Adrenal gland (tissue), 12 donors: ENCODE results near the gene SIK1. TPM values are rescaled to one million over a fixed set of nuclear protein-coding genes. Genes with fewer than 3 reads are reported as not detected.
A peak's percentile ranks its signal among the peaks of the same experiment; 100 is the strongest.
"Not testable (repeated sequence)": the region's sequence is repeated elsewhere in the genome, so short reads cannot be mapped to it uniquely, and the experiment has no call there.

ENCODE experiments used
- DNase-seq, 7 donors: peaks; one replicate each; pipeline ENCODE4 v3.0.0-alpha.2; 2019 to 2020
- H3K27ac ChIP-seq, 5 donors: fragments of 200-600 bp; sonication (generic) in 4 of 5; 1 replicate in 3 of 5; 2 replicates in 2 of 5; pipeline versions ENCODE4 v1.5.1 to v1.8.0; 2016 to 2020; ENCODE audit warnings: mild to moderate bottlenecking in 1 of 5
- H3K27me3 ChIP-seq: fragments of 200-600 bp; 2 replicates; pipeline ENCODE4 v1.8.0; 2021
- H3K36me3 ChIP-seq, 2 donors: fragments of 200-600 bp; replicated peaks in 1 of 2; 1 replicate in 1 of 2; 2 replicates in 1 of 2; pipeline versions ENCODE4 v1.5.1 to v1.8.0; 2018 to 2022
- H3K4me1 ChIP-seq, 2 donors: fragments of 200-600 bp; replicated peaks in 1 of 2; 1 replicate in 1 of 2; 2 replicates in 1 of 2; pipeline versions ENCODE4 v1.5.1 to v1.8.0; 2018 to 2021
- H3K4me3 ChIP-seq, 4 donors: fragments of 200-600 bp; sonication (generic) in 3 of 4; one replicate each; pipeline ENCODE4 v1.5.1; 2016 to 2018
- H3K9me3 ChIP-seq, 3 donors: fragments of 200-600 bp; sonication (generic) in 1 of 3; replicated peaks in 1 of 3; 1 replicate in 2 of 3; 2 replicates in 1 of 3; pipeline versions ENCODE4 v1.5.1 to v1.8.0; 2016 to 2021
- WGBS, 4 donors: extraction: QIAGEN DNeasy Blood & Tissue Kit in 2 of 4; methylation state at CpG; one replicate each; pipeline versions ENCODE4 v1.1.5 to v1.1.7; 2013 to 2017; 5-methylcytosine and 5-hydroxymethylcytosine counted together
- intact Hi-C, 2 donors: fragments of 100-400 bp; cut with DNase I; formaldehyde crosslinking; loops; one replicate each; pipeline versions ENCODE4 v1.14.1 to v1.15.0; 2022 to 2023
- polyA plus RNA-seq, 3 donors: library from polyadenylated mRNA; stranded (reverse); fragments of 200-250 nt in 2 of 3; fragments of 350-450 nt in 1 of 3; fragmentation: Illumina TruSeq in 1 of 3; extraction: RNeasy Lipid Tissue Mini Kit (QIAGEN cat#74804) in 1 of 3; gene quantifications; one replicate each; pipeline ENCODE4 v1.2.3, GENCODE V29; 2013 to 2014
- total RNA-seq, 9 donors: library from RNA; depleted of rRNA in 4 of 9; stranded (reverse); fragments of >200 nt in 4 of 9; fragments of 120-200 nt in 1 of 9; fragmentation: NEBNext Ultra II Directional in 1 of 9; extraction: Animal tissue kit (Norgen Biotek cat#: 25700) in 1 of 9; gene quantifications; one replicate each; pipeline versions ENCODE4 v1.1.0 to v1.2.4, GENCODE V29; 2013 to 2023
- donor health status: healthy with polysubstance abuse.
- donor health status: Bipolar disorder and iron deficiency.
- donor health status: DM: yes; HTN: yes; CAD: no.
- donor health status: DM: no; HTN: no; CAD: no.
- donor health status: DM: no; HTN: no; CAD: no.
- donor health status: DM: yes; HTN: yes; CAD: no.

SIK1 gene
- total and polyA plus RNA-seq, 12 donors: 0.55 to 171 (median 4.9) TPM

DNA sequence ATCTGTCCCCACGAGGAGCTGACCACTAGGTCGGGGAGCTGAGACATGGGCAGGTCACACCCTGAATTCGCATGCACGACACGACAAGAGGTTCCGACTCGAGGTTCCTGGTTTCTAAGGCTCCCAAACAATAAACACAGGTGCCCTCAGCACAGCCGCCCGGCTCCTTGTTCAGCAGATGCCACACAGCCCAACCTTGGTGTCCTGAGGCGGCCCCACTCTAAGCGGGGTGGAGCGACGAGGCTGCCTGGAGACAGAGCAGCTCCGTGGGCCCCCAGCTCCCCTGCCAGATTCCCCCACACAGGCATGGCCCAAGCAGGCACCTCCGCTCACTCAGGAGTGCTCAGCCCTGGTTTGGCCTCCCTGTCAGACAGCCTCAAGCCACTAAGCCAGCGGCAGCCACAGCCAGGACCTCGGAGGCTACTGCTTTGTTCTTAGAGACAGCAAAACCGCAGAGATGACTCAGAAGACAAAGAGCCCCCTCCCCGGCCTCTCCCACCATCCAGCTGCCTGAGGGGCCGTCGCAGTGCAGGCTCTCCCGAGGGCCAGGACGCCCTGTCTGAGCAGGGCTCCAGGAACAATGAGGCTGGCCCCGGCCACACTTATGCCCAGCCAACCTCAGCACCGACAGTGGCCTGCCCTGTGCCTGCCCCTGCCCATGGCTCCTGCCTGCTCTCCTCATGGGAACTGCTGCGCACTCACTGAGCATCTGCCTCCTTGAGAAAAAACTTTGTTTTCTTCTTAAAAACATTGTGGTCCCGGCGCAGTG is 14.7 kb downstream of the SIK1 start:
- H3K27ac ChIP-seq, H3K9me3 ChIP-seq, H3K4me1 ChIP-seq, H3K36me3 ChIP-seq, intact Hi-C loops, H3K4me3 ChIP-seq, DNase-seq, H3K27me3 ChIP-seq: not testable (repeated sequence)
- WGBS, 4 donors: no CpG with 5 or more reads among the region's 28 CpGs

DNA sequence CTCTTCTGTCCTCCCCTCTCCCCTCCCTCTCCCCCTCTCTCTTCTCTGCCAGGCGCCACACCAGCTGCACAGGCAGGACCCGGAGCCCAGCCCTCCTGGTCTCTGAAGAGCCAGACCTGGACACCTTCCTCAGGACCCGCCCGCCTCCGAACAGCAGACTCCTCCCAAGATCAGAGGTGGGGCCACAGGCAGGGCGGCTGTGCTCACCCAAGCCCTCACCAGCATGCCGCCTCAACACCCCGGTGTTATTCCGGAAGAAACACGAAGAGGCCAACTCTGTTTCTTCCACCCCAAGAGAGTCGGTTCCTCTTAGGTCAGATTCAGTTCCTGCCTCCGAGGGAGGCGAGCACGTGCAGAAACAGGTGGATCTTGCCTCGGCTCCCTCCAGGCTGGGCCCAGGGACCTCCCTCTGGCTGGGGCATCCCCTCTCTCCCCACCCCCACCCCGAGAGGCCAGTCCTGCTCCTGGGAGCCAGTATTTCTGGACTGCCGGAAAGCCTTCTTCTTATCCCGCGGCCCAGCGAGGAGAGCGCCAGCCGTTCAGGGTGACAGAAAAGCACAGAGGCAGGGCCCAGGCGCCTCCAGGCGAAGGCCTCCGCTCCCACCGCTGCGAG is 16.4 kb downstream of the SIK1 start:
- DNase-seq, H3K36me3 ChIP-seq, H3K27me3 ChIP-seq, H3K27ac ChIP-seq, H3K4me3 ChIP-seq, H3K9me3 ChIP-seq, H3K4me1 ChIP-seq, intact Hi-C loops: not testable (repeated sequence)
- WGBS, 4 donors: 100% methylated on average over 2 of the region's 27 CpGs; no CpG with 5 or more reads in 3 of the 4 donors

DNA sequence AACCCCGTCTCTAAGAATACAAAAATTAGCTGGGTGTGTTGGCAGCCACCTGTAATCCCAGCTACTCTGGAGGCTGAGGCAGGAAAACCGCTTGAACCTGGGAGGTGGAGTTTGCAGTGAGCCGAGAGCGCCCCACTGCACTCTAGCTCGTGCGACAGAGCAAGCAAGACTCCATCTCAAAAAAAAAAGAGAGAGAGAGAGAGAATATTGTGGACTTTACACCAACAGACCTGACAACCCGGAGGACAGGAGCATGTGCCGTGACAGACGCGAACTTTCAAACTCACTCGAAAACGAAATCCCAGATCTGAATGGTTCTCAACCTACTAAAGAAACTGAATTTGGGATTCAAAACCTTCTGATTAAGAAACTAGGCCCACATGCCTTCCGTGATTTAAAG is 19.8 kb downstream of the SIK1 start:
- H3K27ac ChIP-seq, DNase-seq, H3K4me3 ChIP-seq, H3K36me3 ChIP-seq, intact Hi-C loops, H3K4me1 ChIP-seq, H3K9me3 ChIP-seq, H3K27me3 ChIP-seq: not testable (repeated sequence)
- no CpG with 5 or more reads among the region's 13 CpGs for WGBS, 4 donors

DNA sequence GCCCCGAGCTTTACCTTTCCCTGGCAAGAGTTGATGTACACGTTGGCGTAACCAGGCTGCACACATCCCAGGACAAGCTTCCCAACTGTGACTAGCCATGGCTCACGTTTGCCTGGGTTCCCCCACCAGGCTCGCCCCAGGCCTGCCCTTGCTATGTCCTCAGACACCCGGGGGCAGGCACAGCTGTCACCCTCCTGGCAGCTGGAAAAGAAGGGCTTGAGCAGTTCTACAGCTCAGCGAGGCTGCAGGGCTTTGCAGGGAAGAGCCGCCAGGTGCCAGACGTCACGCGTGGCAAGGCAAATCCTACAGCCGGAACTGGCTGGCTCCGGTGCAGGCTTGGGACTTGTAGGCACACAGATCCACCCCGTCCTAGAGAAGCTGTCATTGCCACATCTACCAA is 22.5 kb downstream of the SIK1 start:
- H3K9me3 ChIP-seq, H3K4me1 ChIP-seq, intact Hi-C loops, DNase-seq, H3K27ac ChIP-seq, H3K27me3 ChIP-seq, H3K36me3 ChIP-seq, H3K4me3 ChIP-seq: not testable (repeated sequence)
- WGBS, 4 donors: no CpG with 5 or more reads among the region's 14 CpGs

DNA sequence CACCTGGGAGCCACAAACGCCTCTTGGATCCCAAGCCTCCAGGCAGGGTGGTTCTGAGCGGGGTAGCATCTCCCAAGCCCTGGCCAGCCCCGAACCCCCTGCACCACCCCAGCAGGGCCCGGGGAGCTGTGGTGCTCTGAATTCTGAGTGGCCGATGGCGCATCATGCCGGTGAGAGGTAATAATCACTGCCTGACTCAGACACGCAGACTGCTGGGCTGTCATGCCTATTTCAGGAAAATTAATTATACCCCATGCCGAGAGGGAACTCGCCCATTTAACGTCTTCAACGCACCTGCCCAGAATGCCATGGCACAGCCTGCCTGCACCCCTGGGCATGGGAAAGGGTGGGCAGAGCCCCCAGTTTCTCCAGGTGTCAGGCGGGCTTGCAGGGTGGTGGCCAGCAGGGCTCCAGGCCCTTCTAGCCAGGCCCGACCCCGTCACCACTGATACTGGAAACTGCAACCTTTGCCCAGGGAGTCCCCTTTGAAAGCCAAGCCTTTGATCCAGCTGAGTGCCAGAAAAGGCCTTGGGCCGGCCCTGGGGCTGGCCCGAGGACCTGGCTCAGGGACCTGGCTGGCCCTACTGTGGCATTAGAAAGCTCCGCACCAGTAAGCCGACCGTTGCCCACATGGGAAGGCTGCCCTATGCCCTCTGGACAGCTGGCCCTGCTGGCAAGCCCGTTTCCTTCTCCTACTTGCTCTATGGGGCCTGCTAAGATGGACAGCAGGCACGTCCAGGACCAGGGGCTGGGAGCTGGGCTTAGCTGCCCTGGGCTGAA is 23.1 kb downstream of the SIK1 start:
- H3K36me3 ChIP-seq, H3K27ac ChIP-seq, intact Hi-C loops, H3K4me3 ChIP-seq, H3K27me3 ChIP-seq, H3K4me1 ChIP-seq, H3K9me3 ChIP-seq: not testable (repeated sequence)
- DNase-seq: peak in 2 of 7 donors; percentile 10 to 13
- 24 to 100% (median 73%) methylated on average over 1 to 4 of the region's 22 CpGs; no CpG with 5 or more reads in 1 of the 4 donors for WGBS, 4 donors

DNA sequence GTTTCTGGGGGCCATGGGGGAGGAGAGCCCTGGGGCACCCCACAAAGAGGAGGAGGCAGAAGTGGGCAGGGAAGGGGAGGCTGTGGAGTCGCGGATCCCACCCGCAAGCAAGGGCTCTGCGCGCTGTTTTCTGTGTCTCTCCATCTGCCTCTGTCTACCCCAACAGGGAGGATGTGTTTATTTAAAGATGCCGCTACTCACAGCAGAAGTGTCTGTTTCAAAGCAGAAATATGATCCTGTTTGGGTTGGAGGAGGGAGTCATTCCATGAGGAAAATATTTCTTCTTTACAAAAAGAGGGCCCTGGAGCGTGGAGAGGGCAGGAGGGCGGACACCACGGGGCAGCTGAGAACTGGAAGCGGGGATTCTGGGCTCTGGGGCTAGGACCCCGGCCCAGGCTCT is 25.8 kb downstream of the SIK1 start:
- H3K9me3 ChIP-seq, DNase-seq, H3K4me3 ChIP-seq, H3K4me1 ChIP-seq, H3K27ac ChIP-seq, intact Hi-C loops, H3K27me3 ChIP-seq, H3K36me3 ChIP-seq: not testable (repeated sequence)
- no CpG with 5 or more reads among the region's 11 CpGs for WGBS, 4 donors

DNA sequence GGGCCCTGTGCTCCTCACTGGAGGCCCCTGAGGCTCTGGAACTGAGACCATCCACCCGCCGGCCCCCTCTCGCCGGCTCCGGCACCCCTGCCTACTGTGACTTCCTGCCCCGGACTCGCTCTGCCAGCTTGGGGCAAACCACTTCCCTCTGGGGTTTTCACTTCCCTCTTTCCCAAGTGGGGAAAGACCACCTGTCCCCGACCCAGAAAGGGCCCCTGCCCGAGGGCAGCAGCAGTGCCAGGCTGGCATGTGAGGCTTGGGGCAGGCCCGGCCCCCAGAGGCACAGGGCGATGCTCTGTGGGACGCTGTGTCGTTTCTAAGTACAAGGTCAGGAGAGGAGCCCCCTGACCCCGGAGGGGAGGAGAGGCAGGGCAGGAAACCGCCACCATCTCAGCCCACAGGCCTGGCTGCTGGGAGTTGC is 27.3 kb downstream of the SIK1 start:
- H3K9me3 ChIP-seq, H3K27ac ChIP-seq, H3K36me3 ChIP-seq, DNase-seq, H3K27me3 ChIP-seq, H3K4me3 ChIP-seq, H3K4me1 ChIP-seq, intact Hi-C loops: not testable (repeated sequence)
- no CpG with 5 or more reads among the region's 15 CpGs for WGBS, 4 donors

DNA sequence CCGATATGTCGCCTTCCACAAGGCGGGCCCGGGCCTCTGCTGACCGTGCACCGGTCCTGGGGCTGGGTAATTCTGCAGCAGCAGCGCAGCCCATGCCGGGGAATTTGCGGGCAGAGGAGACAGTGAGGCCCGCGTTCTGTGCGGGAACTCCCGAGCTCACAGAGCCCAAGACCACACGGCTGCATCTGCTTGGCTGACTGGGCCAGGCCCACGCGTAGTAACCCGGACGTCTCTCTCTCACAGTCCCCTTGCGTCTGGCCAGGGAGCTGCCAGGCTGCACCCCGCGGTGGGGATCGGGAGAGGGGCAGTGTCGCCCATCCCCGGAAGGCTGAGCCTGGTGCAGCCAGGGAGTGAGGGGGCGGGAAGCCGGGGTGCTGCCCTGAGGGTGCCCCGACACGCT is 27.8 kb downstream of the SIK1 start:
- intact Hi-C loops, DNase-seq, H3K27ac ChIP-seq, H3K4me3 ChIP-seq, H3K36me3 ChIP-seq, H3K9me3 ChIP-seq, H3K27me3 ChIP-seq, H3K4me1 ChIP-seq: not testable (repeated sequence)
- no CpG with 5 or more reads among the region's 28 CpGs for whole genome bisulfite sequencing, 4 donors

DNA sequence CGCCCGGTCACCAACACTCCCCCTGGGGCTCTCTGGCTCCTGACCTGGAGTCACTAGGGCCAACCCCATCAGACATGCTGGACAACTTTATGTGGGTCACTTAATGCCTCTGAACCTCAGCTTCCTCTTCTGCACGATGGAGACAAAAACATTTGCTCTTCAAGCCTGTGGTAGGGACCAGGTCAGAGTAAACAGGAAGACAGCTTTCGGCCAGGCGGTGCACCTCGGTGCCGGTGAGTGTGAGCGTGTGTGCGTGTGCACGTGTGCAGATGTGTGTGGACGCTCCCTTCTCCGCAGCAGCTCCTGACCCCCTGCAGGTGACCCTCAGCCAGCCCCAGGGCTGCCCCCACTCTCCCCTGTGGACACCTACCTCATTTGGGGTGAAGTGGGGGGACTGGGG is 28.4 kb downstream of the SIK1 start:
- H3K36me3 ChIP-seq, H3K9me3 ChIP-seq, H3K4me3 ChIP-seq, DNase-seq, H3K27me3 ChIP-seq, H3K4me1 ChIP-seq, intact Hi-C loops, H3K27ac ChIP-seq: not testable (repeated sequence)
- WGBS, 4 donors: no CpG with 5 or more reads among the region's 12 CpGs

- DNase-seq, H3K36me3 ChIP-seq, H3K4me1 ChIP-seq, H3K27me3 ChIP-seq, H3K9me3 ChIP-seq, H3K4me3 ChIP-seq, H3K27ac ChIP-seq, intact Hi-C loops: not testable (repeated sequence)
- no CpG with 5 or more reads among the region's 3 CpGs for WGBS, 4 donors
Observed at GRCh38 chr21:43398000-43398399, 28.9 kb downstream of the SIK1 start.

DNA sequence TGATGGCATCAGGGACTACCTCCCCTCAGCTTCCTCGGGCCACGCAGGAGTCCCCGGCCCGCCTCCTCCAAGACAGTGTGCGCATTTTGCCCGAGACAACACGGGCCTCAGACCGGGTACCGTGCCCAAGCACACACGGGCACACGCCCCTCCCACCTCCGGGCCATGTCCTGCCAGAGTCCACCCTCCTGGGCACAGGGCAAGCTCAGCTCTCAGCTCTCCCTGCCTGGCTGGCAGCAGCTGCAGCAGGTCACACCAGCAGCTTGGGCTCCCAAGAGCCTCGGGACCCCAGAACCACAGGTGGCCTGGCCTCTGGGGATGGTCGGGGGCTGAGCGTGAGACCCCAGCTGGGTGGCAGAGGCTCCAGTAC is 29.5 kb downstream of the SIK1 start:
- H3K4me1 ChIP-seq, H3K36me3 ChIP-seq, DNase-seq, H3K27me3 ChIP-seq, H3K27ac ChIP-seq, intact Hi-C loops, H3K9me3 ChIP-seq, H3K4me3 ChIP-seq: not testable (repeated sequence)
- no CpG with 5 or more reads among the region's 15 CpGs for WGBS, 4 donors
